ENCODE data around the gene OPCML. TPM values are rescaled to one million over a fixed set of nuclear protein-coding genes. Genes with fewer than 3 reads are reported as not detected.

OPCML gene
- polyA plus RNA-seq, 3 donors: not detected

DNA sequence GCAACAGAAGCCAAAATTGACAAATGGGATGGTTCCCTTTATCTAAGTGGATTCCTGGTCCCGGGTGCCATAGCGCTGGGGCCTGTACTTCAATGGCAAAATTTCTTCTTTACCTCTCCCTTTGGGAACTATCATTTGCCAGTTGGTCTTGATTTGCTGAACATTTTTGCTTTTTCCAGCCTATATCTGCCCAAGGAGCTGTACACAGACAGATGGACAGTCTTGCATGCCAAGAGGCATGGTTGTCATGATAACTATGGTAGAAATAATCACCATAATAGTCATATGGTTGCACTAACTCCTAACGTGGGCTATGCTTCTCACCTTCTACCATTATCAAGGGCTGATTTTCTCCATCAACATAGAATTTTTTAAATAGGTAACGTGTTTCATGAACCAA lies 1030.9 kb downstream of the OPCML start:
- Histone ChIP-seq H3K27ac (ENCODE audit: low read depth in 1 of 2, low read length in 2 of 2) (no peak overlapping the region), H3K4me2 (replicated peaks; ENCODE audit: extremely low read depth, low read length, poor library complexity, severe bottlenecking) (no peak overlapping the region), H3K9ac (ENCODE audit: insufficient read depth, low read length, poor library complexity, severe bottlenecking) (no peak overlapping the region), H3K9me3 (replicated peaks in 1 of 2; ENCODE audit: control insufficient read depth in 1 of 2, insufficient read depth in 1 of 2, low read length in 2 of 2) (peaks cover 0 to 5% of the 10 kb centered on the region in 2 donors), H3K27me3 (ENCODE audit: control insufficient read depth in 2 of 2, insufficient read depth in 2 of 2, low read length in 2 of 2) (no peaks in the 10 kb centered on the region), H2AFZ (ENCODE audit: insufficient read depth, low read depth, low read length, poor library complexity, severe bottlenecking) (no peak overlapping the region), H3K4me1 (ENCODE audit: control insufficient read depth in 1 of 2, insufficient read depth in 2 of 2, low read length in 2 of 2) (no peaks in the 10 kb centered on the region), H3K36me3 (replicated peaks in 1 of 2; ENCODE audit: control insufficient read depth in 1 of 2, insufficient read depth in 2 of 2, low read length in 2 of 2) (no peaks in the 10 kb centered on the region), H4K20me1 (ENCODE audit: insufficient read depth, low read length) (no peaks in the 10 kb centered on the region), H3K79me2 (ENCODE audit: insufficient read depth, low read length) (no peaks in the 10 kb centered on the region), H3K4me3 (replicated peaks in 1 of 3; ENCODE audit: low read depth in 2 of 3, low read length in 3 of 3) (no peak overlapping the region)
- intact Hi-C loops (cut with micrococcal nuclease): no loop called here
- TF ChIP-seq, protein P1, sequence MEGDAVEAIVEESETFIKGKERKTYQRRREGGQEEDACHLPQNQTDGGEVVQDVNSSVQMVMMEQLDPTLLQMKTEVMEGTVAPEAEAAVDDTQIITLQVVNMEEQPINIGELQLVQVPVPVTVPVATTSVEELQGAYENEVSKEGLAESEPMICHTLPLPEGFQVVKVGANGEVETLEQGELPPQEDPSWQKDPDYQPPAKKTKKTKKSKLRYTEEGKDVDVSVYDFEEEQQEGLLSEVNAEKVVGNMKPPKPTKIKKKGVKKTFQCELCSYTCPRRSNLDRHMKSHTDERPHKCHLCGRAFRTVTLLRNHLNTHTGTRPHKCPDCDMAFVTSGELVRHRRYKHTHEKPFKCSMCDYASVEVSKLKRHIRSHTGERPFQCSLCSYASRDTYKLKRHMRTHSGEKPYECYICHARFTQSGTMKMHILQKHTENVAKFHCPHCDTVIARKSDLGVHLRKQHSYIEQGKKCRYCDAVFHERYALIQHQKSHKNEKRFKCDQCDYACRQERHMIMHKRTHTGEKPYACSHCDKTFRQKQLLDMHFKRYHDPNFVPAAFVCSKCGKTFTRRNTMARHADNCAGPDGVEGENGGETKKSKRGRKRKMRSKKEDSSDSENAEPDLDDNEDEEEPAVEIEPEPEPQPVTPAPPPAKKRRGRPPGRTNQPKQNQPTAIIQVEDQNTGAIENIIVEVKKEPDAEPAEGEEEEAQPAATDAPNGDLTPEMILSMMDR (IDR thresholded peaks at IDR 0.05): no peak
- no peaks in the 10 kb centered on the region for H3K36me3 Mint-ChIP-seq
- no peak overlapping the region for H3K4me3 Mint-ChIP-seq
- peaks cover 0 to 3% (median 0%) of the 10 kb centered on the region in 3 donors for H3K27me3 Mint-ChIP-seq (ENCODE audit: low read depth in 3 of 3)
- no peak for DNase-seq
- H3K27ac Mint-ChIP-seq: no peak overlapping the region
- H3K9me3 Mint-ChIP-seq: peaks cover 0 to 10% (median 6%) of the 10 kb centered on the region in 7 donors
- H3K4me1 Mint-ChIP-seq: no peaks in the 10 kb centered on the region
- WGBS (ENCODE audit: insufficient coverage): 92% methylated on average over 2 of the region's 4 CpGs

DNA sequence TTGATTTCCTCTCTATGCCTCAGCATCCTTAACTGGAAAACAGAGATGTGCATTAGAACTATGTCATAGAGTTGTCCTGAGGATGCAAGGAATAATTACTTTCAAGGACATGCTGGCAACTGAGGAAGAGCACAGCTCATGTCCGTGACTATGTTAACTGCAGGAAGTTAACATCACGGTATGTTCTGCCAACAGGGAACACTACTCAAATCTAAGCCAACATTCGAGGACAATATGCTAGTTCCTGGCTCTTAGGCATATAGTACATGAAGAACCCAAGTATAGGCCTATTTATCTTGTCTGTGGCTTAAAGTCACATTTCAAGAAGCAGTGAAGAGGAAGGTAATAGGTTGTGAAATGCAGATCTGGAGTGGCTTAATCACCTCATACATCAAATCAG lies 1032.6 kb downstream of the OPCML start:
- Histone ChIP-seq H3K36me3 (replicated peaks in 1 of 2; ENCODE audit: control insufficient read depth in 1 of 2, insufficient read depth in 2 of 2, low read length in 2 of 2) (no peaks in the 10 kb centered on the region), H2AFZ (ENCODE audit: insufficient read depth, low read depth, low read length, poor library complexity, severe bottlenecking) (no peak overlapping the region), H3K4me2 (replicated peaks; ENCODE audit: extremely low read depth, low read length, poor library complexity, severe bottlenecking) (no peak overlapping the region), H3K9me3 (replicated peaks in 1 of 2; ENCODE audit: control insufficient read depth in 1 of 2, insufficient read depth in 1 of 2, low read length in 2 of 2) (peaks cover 0 to 5% of the 10 kb centered on the region in 2 donors), H3K4me1 (ENCODE audit: control insufficient read depth in 1 of 2, insufficient read depth in 2 of 2, low read length in 2 of 2) (no peaks in the 10 kb centered on the region), H4K20me1 (ENCODE audit: insufficient read depth, low read length) (no peaks in the 10 kb centered on the region), H3K27me3 (ENCODE audit: control insufficient read depth in 2 of 2, insufficient read depth in 2 of 2, low read length in 2 of 2) (no peaks in the 10 kb centered on the region), H3K9ac (ENCODE audit: insufficient read depth, low read length, poor library complexity, severe bottlenecking) (no peak overlapping the region), H3K27ac (ENCODE audit: low read depth in 1 of 2, low read length in 2 of 2) (no peak overlapping the region), H3K79me2 (ENCODE audit: insufficient read depth, low read length) (no peaks in the 10 kb centered on the region), H3K4me3 (replicated peaks in 1 of 3; ENCODE audit: low read depth in 2 of 3, low read length in 3 of 3) (no peak overlapping the region)
- TF ChIP-seq, protein P1 (IDR thresholded peaks at IDR 0.05): no peak
- Mint-ChIP-seq H3K9me3 (peaks cover 0 to 10% (median 7%) of the 10 kb centered on the region in 7 donors), H3K27ac (no peak overlapping the region), H3K27me3 (ENCODE audit: low read depth in 3 of 3) (peaks cover 0 to 3% (median 0%) of the 10 kb centered on the region in 3 donors), H3K36me3 (no peaks in the 10 kb centered on the region), H3K4me1 (no peaks in the 10 kb centered on the region), H3K4me3 (no peak overlapping the region)
- DNase-seq: no peak
- WGBS (ENCODE audit: insufficient coverage): 80% methylated on average over 1 of the region's 3 CpGs
- intact Hi-C loops (cut with micrococcal nuclease): no loop called here
